Measurements from ENCODE around the gene LMO2.
"Not testable (repeated sequence)": the region's sequence is repeated elsewhere in the genome, so short reads cannot be mapped to it uniquely, and the experiment has no call there.

LMO2 gene

DNA sequence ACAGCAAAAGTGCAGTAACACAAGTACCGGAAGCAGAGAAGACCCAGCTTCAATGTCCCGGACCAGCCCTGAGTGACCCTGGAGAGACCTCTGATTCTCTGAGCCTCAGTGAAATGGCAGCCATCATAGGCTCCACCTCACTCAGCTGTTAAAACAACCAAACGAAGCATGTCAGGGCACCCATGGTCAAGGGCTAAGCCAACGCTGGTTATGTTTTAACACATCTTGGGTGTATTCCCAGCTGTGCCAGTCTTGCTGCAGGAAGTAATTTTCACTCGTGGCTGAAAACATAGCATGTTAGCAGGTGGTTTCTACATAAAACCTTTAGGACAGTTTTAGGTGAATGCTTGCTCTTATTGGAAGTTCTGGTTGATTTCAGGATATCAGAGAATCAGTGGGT lies 30.9 kb downstream of the LMO2 start:
- no peak for DNase-seq

- no peak for DNase-seq
These were observed 32.6 kb downstream of the LMO2 start for GRCh38 chr11:33859306-33859705.

DNA sequence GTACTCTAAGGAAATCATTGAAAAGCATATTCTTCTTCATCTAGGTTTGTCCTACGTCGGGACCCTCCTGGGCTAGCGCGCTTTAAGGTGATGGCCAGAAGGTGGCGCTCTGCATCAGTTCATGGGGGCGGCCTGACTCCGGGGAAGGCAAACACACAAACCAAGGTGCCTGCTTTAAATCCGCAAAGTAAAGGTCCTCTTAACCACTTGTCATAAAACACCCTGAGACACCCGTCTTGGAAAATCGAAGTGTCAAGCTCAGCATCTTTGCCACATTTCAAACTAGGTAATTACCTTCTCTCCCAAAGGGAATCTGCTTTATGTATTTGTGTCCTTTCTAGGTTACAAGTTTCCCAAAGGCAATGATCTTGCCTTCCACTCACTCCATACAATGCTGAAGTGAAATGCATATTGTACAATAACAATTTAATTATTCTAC lies 33.9 kb downstream of the LMO2 start:
- DNase-seq, result peak; percentile 86

- no peak for DNase-seq
These were observed 36.4 kb downstream of the LMO2 start for GRCh38 chr11:33855500-33855899.

- DNase-seq, result no peak
These were observed 43.0 kb downstream of the LMO2 start for GRCh38 chr11:33848717-33849390.

- DNase-seq, result no peak
These were observed 44.6 kb downstream of the LMO2 start for GRCh38 chr11:33847251-33847650.

DNA sequence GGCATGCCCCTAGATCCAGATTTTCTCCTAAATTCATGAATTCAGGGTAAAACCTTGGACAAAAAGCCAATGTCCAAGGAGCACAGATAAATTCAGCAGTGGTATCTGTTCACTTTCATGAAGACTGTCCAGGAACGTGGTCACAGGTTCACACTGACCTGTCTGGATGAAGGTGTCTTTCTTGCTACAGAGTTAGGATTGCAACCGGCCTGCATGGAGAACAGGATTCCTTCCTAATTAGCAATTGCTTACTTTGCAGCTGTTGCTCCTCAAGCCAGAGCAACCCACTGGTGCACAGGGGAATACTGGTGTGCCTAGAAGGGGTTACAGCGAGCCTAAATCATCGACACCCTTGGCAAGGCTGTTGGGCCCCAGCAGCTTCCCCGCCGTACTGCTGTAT lies 47.6 kb downstream of the LMO2 start:
- DNase-seq, result no peak

GRCh38 chr11:33843018-33843417 lies 48.9 kb downstream of the LMO2 start:
- no peak for DNase-seq

DNA sequence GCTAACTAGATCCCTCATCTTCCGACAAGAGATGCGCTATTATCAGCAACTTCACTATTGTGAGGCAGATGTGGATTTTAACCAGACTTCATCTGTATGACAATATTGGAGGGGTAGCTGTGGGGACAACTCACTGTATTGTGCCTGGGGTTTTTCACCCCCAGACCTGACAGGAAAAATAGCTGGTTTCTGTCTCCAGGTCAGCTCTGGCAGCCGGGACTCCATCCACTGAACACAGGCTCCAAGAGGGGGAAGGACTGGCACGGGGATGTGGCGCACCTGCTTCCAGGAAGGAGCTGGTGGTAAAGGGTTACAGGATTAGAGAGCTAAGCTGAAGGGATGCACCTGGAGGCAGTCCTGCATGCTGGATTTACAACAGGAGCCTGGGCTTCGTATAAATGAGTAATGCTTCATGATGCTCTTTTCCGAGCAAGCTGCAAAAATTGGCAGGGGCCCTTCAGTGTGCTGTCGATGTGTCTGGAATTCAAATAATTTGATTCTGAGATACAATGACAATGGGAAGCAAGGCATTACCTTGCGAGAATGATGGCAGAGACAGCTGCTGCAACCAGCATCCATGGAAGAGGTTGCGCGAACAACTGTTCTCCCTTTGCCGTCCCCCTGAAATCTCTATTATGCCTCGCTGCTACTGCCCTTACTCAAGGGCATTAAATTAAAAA lies 49.5 kb downstream of the LMO2 start:
- DNase-seq, result no peak

- DNase-seq, result not testable (repeated sequence)
These were observed 53.6 kb downstream of the LMO2 start for GRCh38 chr11:33838234-33838633.

DNA sequence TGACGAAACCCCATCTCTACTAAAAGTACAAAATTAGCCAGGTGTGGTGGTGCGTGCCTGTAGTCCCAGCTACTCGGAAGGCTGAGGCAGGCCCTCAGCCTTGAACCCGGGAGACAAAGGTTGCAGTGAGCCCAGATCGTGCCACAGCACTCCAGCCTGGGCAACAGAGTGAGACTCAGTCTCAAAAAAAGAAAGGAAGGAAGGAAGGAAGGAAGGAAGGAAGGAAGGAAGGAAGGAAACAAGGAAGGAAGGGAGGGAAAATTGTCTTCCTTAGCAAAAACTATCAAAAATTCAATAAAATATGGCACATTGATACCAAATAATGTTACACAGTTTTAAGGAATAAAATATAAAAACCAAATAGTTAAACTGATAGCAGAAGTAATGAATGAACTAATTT lies 54.5 kb downstream of the LMO2 start:
- DNase-seq, result not testable (repeated sequence)

GRCh38 chr11:33835143-33835878 lies 56.6 kb downstream of the LMO2 start:
- no peak for DNase-seq

GRCh38 chr11:33832676-33833075 lies 59.2 kb downstream of the LMO2 start:
- DNase-seq, result no peak

GRCh38 chr11:33830903-33831648 lies 60.8 kb downstream of the LMO2 start:
- DNase-seq, result no peak

DNA sequence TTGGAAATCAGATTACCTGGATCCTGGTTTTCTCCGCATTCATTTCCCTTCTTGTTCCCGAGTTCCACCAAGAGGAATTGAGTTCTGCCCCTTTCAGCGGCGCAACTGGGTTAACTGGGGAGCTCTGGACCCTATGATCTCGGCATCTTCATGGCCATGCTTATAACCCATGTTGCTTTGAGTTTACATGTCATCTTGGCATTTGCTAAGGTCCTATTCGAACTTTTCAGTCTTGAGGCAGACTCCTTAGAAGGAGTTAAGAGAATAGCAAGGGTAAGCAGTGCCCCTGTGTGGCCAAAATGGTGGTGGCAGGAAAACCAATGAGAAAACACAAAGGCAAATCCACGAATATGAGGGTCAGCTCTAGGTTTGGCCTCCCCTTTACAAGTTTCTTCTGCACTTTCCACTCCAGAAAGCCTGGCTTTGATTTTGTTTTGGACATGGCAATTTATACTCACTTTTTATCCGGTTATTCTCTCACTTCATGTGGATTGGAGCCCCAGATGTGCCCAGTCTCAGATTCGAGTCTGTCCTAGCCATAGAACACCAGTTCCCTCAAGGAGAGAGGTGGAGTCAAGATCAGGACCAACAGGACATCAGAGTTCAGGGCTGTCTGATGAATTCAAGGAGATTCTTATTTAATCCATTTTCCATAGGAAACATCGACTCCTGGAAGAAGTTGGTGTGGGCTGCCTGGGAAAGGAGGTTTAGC lies 62.3 kb downstream of the LMO2 start:
- peak; percentile 73 for DNase-seq

DNA sequence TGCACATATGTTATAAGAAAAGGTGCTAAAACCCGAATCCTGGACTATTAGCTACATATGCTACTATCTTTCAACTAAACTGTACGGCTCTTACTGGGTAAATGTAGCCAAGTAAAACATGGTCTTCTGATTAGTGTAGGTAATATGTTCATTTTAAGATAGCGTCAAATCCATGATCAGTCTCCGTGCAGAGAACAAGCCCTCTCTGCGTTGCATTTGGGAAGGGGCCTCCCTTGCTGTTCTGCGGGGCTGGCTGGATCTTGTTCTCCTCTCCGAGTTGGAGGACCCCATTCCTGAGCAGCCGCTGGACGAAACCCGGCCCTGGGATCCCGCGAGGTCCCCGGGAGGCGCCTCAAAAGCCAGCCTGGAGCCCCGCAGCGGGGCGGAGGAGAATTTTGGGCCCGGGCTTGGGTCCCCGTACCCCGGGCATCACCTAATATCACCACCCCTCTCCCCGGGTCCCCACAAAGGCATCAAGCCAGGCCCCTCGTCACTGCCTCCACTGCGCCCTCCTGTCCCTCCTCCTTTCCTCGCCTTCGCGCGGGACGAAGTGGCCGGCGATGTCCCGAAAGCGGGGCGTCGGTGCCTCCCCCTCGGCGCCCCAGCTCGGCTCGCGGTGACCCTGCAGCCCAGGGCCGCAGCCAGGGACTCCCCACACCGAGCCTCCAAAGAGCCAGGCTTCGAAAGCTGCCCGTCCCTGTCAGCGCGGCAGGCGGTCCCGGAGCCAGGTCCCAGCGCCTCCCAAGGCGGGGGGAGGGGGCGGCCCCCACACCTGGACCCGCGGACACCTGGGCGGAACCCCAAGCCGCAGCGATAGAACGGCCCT lies 63.1 kb downstream of the LMO2 start:
- DNase-seq, result no peak

- no peak for DNase-seq
These were observed 64.7 kb downstream of the LMO2 start for GRCh38 chr11:33827206-33827605.

DNA sequence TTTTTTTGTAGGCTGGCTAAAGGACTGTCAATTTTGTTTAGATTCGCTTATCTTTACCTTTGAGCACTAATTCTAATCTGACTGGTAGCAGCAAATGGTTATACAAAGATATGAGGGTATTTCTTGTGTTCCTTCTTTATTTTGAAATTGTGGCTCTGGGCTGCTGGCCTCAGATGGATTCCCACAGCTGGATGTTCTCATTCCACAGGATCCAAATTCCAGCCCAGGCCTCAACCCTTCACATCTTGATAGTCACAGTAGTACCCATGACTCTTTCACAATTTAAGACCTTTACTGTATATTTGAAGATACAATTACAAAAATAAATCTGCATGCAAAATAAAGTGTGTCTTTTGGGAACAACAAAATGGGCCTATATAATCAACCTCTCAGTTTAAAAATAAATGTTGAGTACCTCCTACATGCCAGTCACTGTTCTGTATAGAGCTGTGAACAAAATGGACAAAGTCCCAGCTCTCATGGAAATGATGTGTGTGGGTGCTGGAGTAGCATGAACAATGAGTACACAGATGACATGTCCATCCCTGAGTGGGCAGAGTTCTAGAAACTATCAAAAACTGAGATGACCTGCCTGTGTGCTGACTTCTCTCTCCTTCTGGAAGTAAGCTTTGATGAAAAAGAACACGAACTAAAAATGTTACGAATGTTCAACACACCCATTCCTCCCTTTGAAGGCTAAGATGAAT lies 65.9 kb downstream of the LMO2 start:
- DNase-seq, result no peak

DNA sequence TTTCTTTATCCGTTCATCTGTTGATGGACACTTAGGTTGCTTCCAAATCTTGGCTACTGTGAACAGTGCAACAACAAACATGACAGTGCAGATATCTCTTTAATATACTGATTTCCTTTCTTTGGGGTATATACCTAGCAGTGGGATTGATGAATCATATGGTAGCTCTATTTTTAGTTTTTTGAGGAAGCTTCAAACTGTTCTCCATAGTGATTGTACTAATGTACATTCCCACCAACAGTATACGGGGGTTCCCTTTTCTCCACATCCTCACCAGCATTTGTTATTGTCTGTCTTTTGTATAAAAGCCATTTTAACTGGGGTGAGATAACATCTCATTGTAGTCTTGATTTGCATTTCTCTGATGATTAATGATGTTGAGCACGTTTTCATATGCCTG lies 68.9 kb downstream of the LMO2 start:
- not testable (repeated sequence) for DNase-seq

GRCh38 chr11:33819278-33820035 lies 72.4 kb downstream of the LMO2 start:
- no peak for DNase-seq
